ENCODE data around the gene KLF5. TPM values are rescaled to one million over a fixed set of nuclear protein-coding genes. Genes with fewer than 3 reads are reported as not detected.

The KLF5 gene
- polyA plus RNA-seq, 1 of the 3 experiments (the other 2 are of a cell fraction): 2.7 TPM

DNA sequence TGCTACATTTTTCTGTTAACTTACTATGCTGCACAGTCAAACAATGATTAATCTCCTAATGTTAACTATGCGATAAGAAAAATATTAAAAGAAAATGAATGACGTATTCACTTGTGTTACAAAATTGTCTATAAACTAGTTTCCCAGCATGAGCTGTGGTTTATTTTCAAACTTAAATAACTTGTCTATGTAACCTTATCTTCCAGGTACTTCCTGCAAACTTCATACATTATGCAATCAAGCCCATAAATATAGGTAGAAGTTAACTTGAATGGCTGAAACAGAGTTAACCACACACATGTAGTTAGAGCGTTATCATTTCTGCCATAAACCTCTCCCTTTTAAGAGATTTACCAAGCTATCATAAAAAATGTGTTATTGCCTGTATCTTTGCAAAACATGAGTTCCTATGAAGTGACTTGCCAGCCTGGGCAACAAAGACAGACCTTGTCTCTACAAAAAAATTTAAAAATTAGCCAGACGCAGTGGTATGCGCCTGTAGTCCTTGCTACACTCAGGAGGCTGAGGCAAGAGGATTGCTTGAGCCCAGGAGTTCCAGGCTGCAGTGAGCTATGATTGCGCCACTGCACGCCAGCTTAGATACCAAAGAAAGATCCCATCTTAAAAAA is 17.7 kb upstream of the KLF5 start:
- Histone ChIP-seq H3K27me3 (ENCODE audit: insufficient read depth) (no peaks in the 10 kb centered on the region), H3K4me1 (ENCODE audit: control insufficient read depth in 1 of 2, insufficient read depth in 2 of 2, low read depth in 1 of 2, low read length in 1 of 2) (no peaks in the 10 kb centered on the region), H3K79me2 (ENCODE audit: insufficient read depth) (no peaks in the 10 kb centered on the region), H3K4me2 (no peak overlapping the region), H3K9me3 (no peaks in the 10 kb centered on the region), H3K9ac (no peak overlapping the region), H3K36me3 (replicated peaks in 1 of 2; ENCODE audit: control insufficient read depth in 1 of 2, insufficient read depth in 2 of 2, low read length in 1 of 2) (no peaks in the 10 kb centered on the region), H3F3A (replicated peaks; ENCODE audit: insufficient read depth) (no peaks in the 10 kb centered on the region), H4K20me1 (ENCODE audit: insufficient read depth) (no peaks in the 10 kb centered on the region), H2AFZ (ENCODE audit: low read depth) (no peak overlapping the region), H3K9me2 (no peaks in the 10 kb centered on the region), H3K4me3 (ENCODE audit: low read depth in 2 of 2, low read length in 1 of 2) (no peak overlapping the region), H3K27ac (ENCODE audit: low read depth in 2 of 2, low read length in 1 of 2) (no peak overlapping the region)
- 89% methylated on average over 7 of the region's 7 CpGs for WGBS (ENCODE audit: low lambda C conversion rate)
- ChIA-PET CTCF (interaction anchor here (0.6 to 0.7 kb wide), 3 partner anchors 16 to 190 kb away, joined by 3 to 4 read pairs (median 3); no protein-coding TSS in a partner anchor), POLR2A (no interaction called here)
- DNase-seq: no peak
- TF ChIP-seq JUND (IDR thresholded peaks at IDR 0.05) (no peak), RCOR1 (IDR thresholded peaks at IDR 0.05; ENCODE audit: low read length) (no peak), TCF12 (IDR thresholded peaks at IDR 0.05) (no peak), EZH2phosphoT487 (IDR thresholded peaks at IDR 0.05; ENCODE audit: borderline replicate concordance, low read depth) (no peak), RFX5 (IDR thresholded peaks at IDR 0.05; ENCODE audit: low read length) (no peak)
- TF ChIP-seq, protein P1, sequence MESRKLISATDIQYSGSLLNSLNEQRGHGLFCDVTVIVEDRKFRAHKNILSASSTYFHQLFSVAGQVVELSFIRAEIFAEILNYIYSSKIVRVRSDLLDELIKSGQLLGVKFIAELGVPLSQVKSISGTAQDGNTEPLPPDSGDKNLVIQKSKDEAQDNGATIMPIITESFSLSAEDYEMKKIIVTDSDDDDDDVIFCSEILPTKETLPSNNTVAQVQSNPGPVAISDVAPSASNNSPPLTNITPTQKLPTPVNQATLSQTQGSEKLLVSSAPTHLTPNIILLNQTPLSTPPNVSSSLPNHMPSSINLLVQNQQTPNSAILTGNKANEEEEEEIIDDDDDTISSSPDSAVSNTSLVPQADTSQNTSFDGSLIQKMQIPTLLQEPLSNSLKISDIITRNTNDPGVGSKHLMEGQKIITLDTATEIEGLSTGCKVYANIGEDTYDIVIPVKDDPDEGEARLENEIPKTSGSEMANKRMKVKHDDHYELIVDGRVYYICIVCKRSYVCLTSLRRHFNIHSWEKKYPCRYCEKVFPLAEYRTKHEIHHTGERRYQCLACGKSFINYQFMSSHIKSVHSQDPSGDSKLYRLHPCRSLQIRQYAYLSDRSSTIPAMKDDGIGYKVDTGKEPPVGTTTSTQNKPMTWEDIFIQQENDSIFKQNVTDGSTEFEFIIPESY (IDR thresholded peaks at IDR 0.05; ENCODE audit: borderline replicate concordance, low read depth): no peak
- TF ChIP-seq, protein P2, sequence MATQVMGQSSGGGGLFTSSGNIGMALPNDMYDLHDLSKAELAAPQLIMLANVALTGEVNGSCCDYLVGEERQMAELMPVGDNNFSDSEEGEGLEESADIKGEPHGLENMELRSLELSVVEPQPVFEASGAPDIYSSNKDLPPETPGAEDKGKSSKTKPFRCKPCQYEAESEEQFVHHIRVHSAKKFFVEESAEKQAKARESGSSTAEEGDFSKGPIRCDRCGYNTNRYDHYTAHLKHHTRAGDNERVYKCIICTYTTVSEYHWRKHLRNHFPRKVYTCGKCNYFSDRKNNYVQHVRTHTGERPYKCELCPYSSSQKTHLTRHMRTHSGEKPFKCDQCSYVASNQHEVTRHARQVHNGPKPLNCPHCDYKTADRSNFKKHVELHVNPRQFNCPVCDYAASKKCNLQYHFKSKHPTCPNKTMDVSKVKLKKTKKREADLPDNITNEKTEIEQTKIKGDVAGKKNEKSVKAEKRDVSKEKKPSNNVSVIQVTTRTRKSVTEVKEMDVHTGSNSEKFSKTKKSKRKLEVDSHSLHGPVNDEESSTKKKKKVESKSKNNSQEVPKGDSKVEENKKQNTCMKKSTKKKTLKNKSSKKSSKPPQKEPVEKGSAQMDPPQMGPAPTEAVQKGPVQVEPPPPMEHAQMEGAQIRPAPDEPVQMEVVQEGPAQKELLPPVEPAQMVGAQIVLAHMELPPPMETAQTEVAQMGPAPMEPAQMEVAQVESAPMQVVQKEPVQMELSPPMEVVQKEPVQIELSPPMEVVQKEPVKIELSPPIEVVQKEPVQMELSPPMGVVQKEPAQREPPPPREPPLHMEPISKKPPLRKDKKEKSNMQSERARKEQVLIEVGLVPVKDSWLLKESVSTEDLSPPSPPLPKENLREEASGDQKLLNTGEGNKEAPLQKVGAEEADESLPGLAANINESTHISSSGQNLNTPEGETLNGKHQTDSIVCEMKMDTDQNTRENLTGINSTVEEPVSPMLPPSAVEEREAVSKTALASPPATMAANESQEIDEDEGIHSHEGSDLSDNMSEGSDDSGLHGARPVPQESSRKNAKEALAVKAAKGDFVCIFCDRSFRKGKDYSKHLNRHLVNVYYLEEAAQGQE (IDR thresholded peaks at IDR 0.05; ENCODE audit: low read depth, low read length): no peak

DNA sequence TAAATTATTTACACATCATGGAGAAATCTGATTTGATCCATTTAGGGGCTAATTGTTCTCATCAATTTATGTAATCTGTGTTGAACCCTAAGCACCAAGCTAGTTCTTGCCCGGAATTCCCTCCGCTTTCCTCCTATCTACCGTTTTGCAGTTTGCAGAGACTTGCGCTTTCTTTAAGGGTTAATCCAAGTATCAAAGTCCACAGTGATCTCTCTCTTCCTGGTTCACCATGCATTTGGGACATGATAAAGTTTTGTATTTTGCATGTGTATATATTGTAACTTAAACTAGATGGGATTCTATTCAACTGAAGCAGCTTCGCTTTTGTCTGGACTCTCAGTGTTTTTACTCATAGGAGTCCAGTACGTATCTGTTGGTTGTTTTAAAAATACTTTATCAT is 13.8 kb upstream of the KLF5 start:
- no peak for DNase-seq
- ChIA-PET POLR2A (no interaction called here), CTCF (interaction anchor here (1.0 kb wide), 1 partner anchor 14 kb away, joined by 3 read pairs; the partner anchor contains the start of gene KLF5)
- H3K27ac ChIP-seq (ENCODE audit: low read depth in 2 of 2, low read length in 1 of 2): no peak overlapping the region
- no peaks in the 10 kb centered on the region for H4K20me1 ChIP-seq (ENCODE audit: insufficient read depth)
- H2AFZ ChIP-seq (ENCODE audit: low read depth): no peak overlapping the region
- H3K4me2 ChIP-seq: no peak overlapping the region
- no peaks in the 10 kb centered on the region for H3K27me3 ChIP-seq (ENCODE audit: insufficient read depth)
- H3K9ac ChIP-seq: no peak overlapping the region
- H3F3A ChIP-seq (replicated peaks; ENCODE audit: insufficient read depth): no peaks in the 10 kb centered on the region
- H3K4me1 ChIP-seq (ENCODE audit: control insufficient read depth in 1 of 2, insufficient read depth in 2 of 2, low read depth in 1 of 2, low read length in 1 of 2): no peaks in the 10 kb centered on the region
- no peaks in the 10 kb centered on the region for H3K9me2 ChIP-seq
- no peaks in the 10 kb centered on the region for H3K79me2 ChIP-seq (ENCODE audit: insufficient read depth)
- H3K9me3 ChIP-seq: no peaks in the 10 kb centered on the region
- no peaks in the 10 kb centered on the region for H3K36me3 ChIP-seq (replicated peaks in 1 of 2; ENCODE audit: control insufficient read depth in 1 of 2, insufficient read depth in 2 of 2, low read length in 1 of 2)
- no peak overlapping the region for H3K4me3 ChIP-seq (ENCODE audit: low read depth in 2 of 2, low read length in 1 of 2)
- 92% methylated on average over 6 of the region's 6 CpGs for WGBS (ENCODE audit: low lambda C conversion rate)
- TF ChIP-seq, protein P3, sequence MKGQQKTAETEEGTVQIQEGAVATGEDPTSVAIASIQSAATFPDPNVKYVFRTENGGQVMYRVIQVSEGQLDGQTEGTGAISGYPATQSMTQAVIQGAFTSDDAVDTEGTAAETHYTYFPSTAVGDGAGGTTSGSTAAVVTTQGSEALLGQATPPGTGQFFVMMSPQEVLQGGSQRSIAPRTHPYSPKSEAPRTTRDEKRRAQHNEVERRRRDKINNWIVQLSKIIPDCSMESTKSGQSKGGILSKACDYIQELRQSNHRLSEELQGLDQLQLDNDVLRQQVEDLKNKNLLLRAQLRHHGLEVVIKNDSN (IDR thresholded peaks at IDR 0.05; ENCODE audit: borderline replicate concordance, low read depth): no peak
- TF ChIP-seq SMC3 (IDR thresholded peaks at IDR 0.05; ENCODE audit: low read depth, low read length) (no peak), RFX5 (IDR thresholded peaks at IDR 0.05; ENCODE audit: low read length) (no peak), EP300 (IDR thresholded peaks at IDR 0.05; ENCODE audit: borderline replicate concordance in 1 of 2, low read depth in 1 of 2, low read length in 1 of 2) (no peak), TEAD4 (IDR thresholded peaks at IDR 0.05; ENCODE audit: borderline replicate concordance, insufficient read depth) (no peak), NFIC (IDR thresholded peaks at IDR 0.05; ENCODE audit: borderline replicate concordance) (no peak), GABPA (IDR thresholded peaks at IDR 0.05; ENCODE audit: low read depth) (no peak), SIN3A (IDR thresholded peaks at IDR 0.05; ENCODE audit: borderline replicate concordance, low read depth, low read length) (no peak), NRF1 (IDR thresholded peaks at IDR 0.05; ENCODE audit: low read depth, low read length) (no peak), YY1 (IDR thresholded peaks at IDR 0.05; ENCODE audit: low read depth) (no peak), MEF2A (IDR thresholded peaks at IDR 0.05; ENCODE audit: borderline replicate concordance, low read depth) (no peak), TAF1 (IDR thresholded peaks at IDR 0.05; ENCODE audit: borderline replicate concordance, low read depth, low read length) (no peak), POLR2AphosphoS5 (IDR thresholded peaks at IDR 0.05; ENCODE audit: low read depth, low read length) (no peak), EZH2phosphoT487 (IDR thresholded peaks at IDR 0.05; ENCODE audit: borderline replicate concordance, low read depth) (no peak), CHD2 (IDR thresholded peaks at IDR 0.05; ENCODE audit: low read length, partially characterized antibody) (no peak)
- TF ChIP-seq, protein P4, sequence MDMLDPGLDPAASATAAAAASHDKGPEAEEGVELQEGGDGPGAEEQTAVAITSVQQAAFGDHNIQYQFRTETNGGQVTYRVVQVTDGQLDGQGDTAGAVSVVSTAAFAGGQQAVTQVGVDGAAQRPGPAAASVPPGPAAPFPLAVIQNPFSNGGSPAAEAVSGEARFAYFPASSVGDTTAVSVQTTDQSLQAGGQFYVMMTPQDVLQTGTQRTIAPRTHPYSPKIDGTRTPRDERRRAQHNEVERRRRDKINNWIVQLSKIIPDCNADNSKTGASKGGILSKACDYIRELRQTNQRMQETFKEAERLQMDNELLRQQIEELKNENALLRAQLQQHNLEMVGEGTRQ (IDR thresholded peaks at IDR 0.05; ENCODE audit: borderline replicate concordance, low read depth, low read length): no peak
